ENCODE measurements around the gene CTTNBP2NL. TPM values are rescaled to one million over a fixed set of nuclear protein-coding genes. Genes with fewer than 3 reads are reported as not detected.
"Not testable (repeated sequence)": the region's sequence is repeated elsewhere in the genome, so short reads cannot be mapped to it uniquely, and the experiment has no call there.

CTTNBP2NL gene
- total RNA-seq, 1 donor from 2014 or later = 47.4 TPM

DNA sequence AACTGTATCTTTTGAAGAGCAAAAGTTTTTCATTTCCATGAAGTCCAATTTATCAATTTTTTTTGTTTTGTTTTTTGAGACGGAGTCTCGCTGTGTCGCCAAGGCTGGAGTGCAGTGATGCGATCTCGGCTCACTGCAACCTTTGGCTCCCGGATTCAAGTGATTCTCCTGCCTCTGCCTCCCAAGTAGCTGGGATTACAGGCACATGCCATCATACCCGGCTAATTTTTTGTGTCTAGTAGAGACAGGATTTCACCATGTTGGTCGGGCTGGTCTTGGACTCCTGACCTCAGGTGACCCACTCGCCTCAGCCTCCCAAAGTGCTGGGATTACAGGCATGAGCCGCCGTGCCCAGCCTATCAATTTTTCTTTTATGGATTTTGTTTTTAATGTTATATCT lies 27.7 kb downstream of the CTTNBP2NL start:
- DNase-seq (ENCODE audit: low spot score) = not testable (repeated sequence)

DNA sequence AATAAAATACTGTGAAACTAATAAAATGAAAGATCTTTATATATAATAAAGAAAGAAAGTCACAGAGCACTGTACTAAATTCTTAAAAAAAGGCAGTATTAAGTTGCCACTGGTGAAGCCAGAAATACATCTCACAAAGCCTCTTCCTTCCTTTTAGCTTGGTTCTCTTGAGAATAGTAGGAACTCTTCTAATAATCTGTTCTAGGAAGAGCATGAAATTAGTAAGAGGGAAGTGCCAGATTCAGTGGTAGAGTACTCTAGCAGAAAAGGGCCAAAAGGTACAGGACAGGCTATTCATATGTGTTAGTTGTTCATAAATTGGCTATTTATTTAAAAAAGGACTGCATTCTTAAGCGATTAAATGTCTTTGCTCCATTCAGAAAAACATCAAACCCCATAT lies 33.7 kb downstream of the CTTNBP2NL start:
- no peak for DNase-seq (ENCODE audit: low spot score)

DNA sequence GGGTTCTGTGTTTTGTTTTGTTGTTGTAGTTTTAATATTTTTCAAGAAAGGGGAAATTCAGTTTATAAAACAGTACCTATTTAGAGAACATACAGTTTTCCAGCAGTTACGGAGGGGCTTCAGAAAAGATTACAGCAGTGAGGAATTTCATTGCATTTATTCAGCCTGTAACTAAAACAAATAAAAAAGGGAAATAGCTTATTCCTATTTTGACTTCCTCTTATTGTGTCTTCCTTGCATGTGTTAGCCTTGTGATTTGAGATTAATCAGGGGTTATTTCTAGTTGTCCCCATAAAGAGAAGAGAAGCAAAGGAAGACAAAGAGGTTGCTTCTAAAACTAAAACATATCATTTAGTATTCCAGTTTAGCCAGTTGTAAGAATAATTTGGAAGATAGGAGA lies 35.0 kb downstream of the CTTNBP2NL start:
- DNase-seq (ENCODE audit: low spot score) = no peak

DNA sequence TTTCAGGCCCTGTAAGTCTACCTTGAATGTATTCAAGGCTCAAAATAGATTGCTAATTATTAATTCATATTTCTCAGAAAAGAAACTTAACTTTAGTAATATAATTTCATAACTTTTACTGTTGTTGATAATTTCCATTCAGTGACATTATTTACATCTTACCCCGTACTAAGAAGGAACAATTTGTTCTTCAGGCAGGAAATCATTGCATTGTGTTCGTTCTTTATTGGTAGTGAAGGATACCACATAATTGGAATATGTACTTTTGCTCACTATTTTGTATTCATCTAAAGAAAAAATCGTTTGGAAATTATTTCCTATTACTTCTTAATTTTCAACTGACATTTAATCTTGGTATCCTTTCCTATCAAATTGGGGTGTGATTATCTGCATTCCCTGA lies 39.4 kb downstream of the CTTNBP2NL start:
- DNase-seq (ENCODE audit: low spot score) = no peak

DNA sequence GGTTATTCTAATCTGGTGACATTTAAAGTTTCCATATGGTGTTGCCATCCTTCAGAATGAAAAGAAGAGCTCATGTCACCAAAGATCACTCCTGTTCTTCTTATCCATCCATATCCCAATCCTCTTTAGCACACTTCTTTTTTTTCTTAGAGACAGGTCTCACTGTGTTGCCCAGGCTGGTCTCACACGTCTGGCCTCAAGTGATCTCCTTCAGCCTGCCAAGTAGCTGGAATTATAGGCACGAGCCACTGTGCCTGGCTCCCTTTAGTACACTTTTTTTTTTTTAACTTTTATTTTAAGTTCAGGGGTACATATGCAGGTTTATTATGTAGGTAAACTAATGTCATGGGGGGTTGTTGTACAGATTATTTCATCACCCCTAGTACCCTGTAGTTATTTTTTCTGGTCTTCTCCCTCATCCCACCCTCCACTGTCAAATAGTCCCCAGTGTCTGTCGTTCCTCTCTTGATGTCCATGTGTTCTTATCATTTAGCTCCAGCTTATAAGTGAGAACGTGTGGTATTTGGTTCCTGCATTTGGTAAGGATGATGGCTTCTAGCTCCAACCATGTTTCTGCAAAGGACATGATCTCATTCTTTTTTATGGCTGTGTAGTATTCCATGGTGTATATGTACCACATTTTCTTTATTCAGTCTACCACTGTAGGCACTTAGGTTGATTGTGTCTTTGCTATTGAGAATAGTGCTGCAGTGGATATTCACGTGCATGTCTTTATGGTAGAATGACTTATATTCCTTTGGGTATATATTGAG lies 40.6 kb downstream of the CTTNBP2NL start:
- no peak for DNase-seq (ENCODE audit: low spot score)

DNA sequence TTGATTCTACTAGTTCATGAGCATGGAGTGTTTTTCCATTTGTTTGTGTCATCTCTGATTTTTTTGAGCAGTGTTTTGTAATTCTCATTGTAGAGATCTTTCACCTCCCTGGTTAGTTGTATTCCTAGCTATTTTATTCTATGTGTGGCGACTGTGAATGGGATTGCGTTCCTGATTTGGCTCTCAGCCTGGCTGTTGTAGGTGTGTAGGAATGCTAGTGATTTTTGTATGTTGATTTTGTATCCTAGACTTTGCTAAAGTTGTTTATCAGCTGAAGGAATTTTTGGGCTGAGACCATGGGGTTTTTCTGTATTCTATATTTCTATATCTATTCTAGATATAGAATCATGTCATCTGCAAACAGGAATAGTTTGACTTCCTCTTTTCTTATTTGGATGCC lies 42.1 kb downstream of the CTTNBP2NL start:
- DNase-seq (ENCODE audit: low spot score) = not testable (repeated sequence)

DNA sequence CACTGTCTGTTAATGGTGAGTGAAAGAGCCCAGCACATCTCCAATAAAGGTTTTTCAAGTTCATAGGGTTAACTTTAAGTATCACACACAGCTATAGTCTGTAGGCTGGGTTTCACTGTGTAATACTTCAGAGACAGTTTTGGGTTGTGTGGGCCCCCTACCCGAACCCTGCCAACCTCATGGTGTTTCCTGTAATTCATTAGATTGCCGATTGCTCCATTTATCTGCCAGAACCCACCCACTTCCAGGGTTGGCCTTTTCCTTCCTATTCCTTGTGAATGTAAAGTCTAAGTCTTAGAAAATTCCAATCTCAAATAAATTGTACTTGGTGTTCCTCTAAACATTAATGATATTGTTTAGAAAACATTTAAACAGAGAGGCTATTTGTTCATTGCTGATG lies 43.6 kb downstream of the CTTNBP2NL start:
- no peak for DNase-seq (ENCODE audit: low spot score)

DNA sequence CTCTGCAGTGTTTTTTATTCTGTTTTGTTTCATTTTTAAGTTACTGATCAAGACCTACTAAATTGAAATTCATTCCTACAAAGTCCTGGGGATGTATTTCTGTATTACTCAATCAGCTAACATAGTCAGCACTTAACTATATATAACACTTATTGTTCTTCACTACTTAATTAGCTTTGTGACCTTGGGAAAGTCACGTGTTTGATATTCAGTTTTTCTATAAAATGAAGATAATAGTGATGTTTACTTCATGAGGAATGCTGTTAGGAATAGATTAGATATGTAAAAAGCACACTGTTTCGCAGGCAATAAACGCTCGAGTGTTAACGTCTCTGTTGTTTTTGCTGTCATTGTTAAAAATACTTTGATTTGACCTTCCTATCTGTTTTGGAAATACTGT lies 44.6 kb downstream of the CTTNBP2NL start:
- no peak for DNase-seq (ENCODE audit: low spot score)

DNA sequence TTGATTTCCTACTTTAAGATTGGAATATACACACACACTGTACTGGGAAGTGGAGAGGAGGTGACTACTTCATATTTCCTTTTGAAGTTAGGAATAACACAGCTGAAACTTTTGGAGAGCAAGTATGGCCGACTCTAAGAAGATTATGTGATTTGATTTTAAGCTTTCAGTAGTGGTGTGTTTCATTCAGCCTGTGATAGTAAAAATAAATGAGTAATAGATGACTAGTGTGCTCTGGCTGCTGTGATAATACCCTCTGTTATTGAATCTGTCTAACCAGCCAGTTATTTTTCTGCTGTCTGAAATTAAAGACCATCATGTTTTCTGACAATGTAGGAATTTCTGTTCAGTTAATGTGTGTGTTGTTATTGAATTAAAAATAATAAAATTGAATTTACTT lies 48.3 kb downstream of the CTTNBP2NL start:
- DNase-seq (ENCODE audit: low spot score) = no peak

DNA sequence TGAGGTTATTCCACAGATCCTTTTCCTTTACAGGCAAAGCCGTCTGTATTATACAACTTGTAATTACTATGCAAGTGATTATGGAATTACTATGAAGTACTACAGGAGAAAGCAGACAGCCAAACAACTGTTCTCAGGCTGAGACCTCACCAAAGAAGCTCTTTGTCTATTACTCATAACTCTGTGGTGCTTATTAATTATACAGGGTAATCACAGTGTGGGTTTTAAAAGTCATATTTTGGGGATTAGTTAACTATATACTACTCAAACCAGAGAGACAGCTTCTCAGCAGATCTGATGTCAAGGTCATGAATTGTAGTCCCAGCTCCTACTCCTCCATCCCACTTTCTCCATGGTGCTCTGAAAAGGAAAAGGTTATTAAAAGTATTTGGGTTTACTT lies 49.6 kb downstream of the CTTNBP2NL start:
- no peak for DNase-seq (ENCODE audit: low spot score)

DNA sequence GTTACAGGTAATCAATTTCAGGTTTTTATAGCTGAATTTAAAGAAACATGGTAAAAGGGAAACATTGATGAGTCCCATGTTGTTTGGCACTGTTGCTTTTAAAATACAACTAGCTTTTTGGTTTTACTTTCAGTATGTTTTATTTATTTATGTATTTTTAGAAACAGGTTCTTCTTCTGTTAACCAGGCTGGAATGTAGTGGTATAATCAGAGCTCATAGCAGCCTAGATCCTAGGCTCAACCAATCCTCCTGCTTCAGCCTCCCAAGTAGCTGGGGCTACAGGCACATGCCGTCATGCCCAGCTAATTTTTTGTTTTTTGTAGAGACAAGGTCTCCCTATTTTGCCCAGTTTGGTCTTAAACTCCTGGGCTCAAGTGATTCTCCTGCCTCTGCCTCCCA lies 50.4 kb downstream of the CTTNBP2NL start:
- no peak for DNase-seq (ENCODE audit: low spot score)

DNA sequence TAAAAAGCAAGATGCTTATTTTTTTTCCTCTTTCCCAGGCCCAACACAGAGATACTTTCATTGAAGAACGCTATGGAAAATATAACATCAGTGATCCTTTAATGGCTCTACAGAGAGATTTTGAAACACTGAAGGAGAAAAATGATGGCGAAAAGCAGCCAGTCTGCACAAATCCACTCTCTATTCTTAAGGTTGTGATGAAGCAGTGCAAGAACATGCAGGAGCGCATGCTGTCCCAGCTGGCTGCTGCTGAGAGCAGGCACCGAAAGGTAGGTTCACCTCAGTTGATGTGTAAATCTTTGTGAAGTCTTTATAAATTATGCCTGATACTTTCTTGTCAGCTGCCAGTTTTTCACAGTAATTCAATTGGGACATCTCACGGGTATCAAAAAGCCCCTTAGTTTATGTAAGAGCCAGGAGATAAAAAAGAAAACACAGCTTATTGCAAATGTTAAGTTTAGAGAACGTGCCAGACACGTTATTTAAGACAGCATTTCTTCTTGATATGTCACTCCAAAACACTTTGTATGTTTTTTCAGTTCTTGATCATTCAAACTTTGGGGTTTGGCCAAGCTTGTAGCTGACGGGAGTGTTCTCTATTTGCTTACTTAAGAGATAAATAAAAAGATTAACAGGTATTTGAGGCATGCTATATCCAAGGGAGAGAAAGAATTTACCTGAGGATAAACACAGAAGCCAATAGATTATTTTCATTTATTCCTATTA lies 53.1 kb downstream of the CTTNBP2NL start:
- no peak for DNase-seq (ENCODE audit: low spot score)

DNA sequence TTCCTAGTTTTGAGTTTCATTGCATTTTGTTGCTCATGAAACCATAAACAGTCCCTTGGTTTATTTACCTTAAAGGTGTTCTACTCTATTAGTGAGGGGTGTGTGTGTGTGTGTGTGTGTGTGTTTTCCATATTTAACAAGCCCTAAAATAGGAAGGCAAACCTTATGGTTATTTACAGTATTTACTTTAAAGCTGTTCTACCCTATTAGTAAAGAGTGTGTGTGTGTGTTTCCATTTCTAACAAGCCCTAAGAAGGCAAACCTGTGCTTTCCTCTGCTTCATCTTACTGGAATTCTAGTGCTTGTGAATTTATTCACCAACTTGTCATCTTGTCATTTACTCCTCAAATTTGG lies 53.6 kb downstream of the CTTNBP2NL start:
- DNase-seq (ENCODE audit: low spot score) = no peak

DNA sequence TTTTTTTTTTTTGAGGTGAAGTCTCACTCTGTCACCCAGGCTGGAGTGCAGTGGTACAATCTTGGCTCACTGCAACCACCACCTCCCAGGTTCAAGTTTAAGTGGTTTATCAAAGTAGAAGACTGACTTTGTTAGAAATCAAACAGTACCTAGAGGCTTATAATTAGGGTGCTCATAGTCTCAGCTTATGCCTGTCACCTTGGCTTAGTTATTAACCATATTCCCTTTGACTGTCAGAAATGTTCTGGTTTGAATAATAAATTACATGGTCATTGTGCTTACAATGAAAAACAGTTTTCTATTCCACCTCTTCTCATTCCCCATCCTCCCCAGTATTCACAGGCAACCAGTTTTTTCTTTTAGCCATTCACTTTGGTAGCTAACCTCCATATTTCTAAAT lies 54.8 kb downstream of the CTTNBP2NL start:
- no peak for DNase-seq (ENCODE audit: low spot score)

DNA sequence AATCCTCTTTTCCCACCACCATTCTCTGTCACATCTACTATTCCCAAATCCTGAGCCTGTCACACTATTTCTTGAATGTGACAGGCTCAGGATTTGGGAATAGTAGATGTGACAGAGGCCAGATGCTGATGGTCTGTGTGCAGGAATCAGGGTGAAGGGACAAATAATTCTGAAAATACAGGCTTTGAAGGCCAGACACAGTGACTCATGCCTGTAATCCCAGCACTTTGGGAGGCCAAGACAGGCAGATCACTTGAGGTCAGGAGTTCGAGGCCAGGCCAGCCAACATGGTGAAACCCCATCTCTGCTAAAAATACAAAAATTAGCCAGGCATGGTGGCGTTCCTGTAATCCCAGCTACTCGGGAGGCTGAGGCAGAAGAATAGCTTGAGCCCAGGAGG lies 55.3 kb downstream of the CTTNBP2NL start:
- DNase-seq (ENCODE audit: low spot score) = not testable (repeated sequence)

DNA sequence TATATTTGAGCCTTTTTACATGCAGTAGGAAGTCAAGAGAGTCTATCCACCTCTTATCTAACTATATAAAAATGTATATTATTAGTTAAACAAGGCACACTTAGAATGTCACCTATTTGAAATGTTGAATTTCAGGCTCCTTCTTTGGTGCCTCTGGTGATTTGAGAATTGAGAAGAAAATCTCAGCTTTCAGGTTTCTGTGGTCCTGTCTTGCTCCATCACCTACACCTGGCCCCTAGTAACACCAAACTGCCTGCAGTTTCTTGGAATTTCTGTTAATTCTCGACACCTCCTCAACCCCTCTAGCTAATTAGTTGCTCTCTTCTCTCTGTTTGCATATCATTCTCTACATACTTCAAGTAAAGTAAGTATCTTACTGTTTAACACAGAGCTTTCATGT lies 57.9 kb downstream of the CTTNBP2NL start:
- no peak for DNase-seq (ENCODE audit: low spot score)

DNA sequence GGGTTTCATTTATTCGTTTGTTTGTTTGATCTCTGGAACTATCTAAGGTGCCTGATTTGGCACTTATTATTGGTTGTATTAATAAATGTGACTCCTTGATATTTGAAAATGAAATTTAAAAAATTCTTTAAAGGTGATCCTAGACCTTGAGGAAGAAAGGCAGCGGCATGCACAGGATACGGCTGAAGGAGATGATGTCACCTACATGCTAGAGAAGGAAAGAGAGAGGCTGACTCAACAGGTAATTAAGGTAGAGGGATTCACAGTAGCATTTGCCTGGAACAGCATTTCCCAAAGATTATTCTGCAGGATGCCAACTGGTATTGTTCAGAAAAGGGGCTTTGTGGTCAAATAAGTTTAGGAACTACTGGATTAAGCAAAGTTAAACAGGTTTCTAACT lies 58.3 kb downstream of the CTTNBP2NL start:
- no peak for DNase-seq (ENCODE audit: low spot score)

DNA sequence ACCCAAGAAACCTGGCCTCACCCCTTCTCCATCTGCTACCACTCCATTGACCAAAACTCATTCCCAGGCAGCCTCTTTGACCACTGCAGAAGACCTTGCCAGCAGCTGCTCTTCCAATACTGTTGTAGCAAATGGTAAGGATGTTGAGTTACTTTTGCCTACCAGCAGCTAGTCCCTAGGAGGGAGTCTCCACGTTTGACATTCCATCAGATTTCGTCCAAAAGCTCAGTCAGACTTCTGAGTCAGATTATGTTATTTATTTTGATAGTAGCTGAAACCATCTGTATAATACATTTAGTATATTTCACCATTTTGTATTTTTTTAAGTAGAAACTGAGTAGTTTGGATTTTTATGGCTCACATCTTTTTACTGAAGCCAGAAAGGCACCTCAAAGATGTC lies 61.2 kb downstream of the CTTNBP2NL start:
- DNase-seq (ENCODE audit: low spot score) = no peak

DNA sequence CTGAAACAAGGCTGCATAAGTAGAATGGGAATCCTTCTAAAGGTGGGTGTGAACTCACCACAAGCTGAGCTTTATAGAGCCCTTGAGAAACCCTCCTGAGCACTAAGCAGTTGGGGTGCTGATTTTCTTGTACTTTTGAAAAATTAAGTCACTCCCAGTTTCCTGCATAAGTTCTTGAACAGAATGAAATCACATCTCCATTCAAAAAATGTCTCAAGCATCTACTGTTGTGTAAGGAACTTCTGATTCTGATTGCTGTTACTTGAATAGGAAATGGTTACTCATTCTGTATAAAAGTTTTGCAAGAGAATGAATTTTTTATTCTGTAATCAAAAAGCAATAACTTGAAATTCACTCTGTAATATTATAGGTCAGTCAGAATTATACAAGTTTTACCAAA lies 61.9 kb downstream of the CTTNBP2NL start:
- no peak for DNase-seq (ENCODE audit: low spot score)

DNA sequence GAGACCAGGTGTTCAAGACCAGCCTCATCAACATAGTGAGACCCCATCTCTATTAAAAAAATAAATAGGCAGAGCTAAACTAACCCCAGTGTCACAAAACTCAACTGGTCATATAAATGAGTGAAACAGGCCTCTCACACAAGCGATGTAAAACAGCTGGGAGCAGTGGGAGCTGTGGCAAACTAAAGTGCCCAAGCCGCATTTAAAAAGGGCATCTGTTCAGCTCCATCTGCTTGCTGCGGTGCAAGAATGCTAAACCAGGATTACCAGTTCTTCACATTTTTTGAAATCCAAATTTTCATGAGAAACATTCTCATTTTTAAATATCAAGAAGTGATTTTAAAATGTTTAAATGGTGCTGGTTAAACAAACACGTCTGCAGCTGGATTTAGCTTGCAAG lies 62.7 kb downstream of the CTTNBP2NL start:
- no peak for DNase-seq (ENCODE audit: low spot score)

DNA sequence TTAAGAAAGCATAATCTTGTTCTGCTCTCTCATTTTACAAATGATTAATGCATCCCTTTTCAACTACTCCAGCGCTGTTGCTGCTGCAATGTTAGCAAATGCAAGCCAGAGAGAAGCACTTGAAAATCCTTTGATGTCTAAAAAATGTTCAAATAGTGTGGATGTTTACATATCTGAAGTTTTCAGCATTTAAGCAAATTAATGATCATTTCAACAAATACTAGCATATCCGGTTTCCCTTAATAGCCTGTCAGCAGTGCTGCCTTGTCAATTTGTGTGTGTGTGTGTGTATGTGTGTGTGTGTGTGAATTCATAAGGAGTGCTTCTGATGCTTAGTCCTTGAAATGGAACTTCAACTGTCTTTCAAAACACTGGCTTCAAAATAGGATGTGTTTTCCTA lies 64.6 kb downstream of the CTTNBP2NL start:
- no peak for DNase-seq (ENCODE audit: low spot score)

DNA sequence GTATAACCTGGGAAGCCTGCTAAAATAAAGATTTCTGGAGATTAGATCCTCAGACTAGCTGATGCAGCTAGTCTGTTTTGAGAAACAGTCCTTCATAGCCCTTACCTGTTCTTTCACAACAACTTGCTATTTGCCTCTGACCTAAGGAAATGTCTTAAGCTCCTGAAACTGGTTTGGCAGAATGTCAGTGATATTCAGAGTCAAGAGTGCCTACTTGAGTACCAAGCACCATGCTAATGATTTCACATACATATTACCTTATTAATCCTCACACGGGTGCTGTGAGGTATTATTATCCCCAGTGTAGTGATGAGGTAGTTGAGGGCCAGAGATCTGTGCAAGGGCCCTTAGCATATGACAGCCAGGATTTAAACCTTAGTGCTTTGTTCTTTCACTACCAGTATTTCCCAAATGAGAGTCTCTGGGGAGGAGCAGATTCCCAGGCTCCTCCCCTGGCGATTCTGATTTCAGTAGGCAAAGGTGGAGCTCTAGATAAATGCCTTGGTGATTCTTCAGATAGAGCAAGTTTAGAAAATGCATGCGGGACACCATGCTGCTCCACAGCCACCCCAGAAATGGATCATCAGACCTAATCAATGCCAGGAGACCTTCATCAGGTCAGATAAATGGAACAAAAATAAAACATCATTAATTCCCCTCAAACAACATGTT lies 65.3 kb downstream of the CTTNBP2NL start:
- no peak for DNase-seq (ENCODE audit: low spot score)

DNA sequence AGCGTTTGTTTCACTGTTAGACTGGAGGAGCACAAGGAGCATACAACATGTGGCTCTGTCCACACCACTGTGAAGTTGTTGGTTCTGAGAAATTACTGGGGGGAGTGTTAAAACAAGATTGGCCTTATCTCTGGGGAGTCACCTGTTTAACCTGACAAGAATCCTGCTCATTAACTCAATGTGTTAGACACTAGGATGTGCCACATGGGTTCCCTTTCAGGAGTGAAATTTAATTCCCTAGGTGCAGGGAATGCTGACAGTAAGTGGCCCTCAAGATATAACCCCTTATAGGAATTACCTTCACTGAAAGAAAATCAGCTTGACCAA lies 66.9 kb downstream of the CTTNBP2NL start:
- DNase-seq (ENCODE audit: low spot score) = no peak
